Measurements from ENCODE around the gene TAL1. TPM values are rescaled to one million over a fixed set of nuclear protein-coding genes. Genes with fewer than 3 reads are reported as not detected.

The TAL1 gene
- total and polyA plus RNA-seq, 10 of the 15 experiments (the other 5 are each of a cell fraction or from before 2014, with no cell fraction given): 0.05 TPM; not detected in 9

DNA sequence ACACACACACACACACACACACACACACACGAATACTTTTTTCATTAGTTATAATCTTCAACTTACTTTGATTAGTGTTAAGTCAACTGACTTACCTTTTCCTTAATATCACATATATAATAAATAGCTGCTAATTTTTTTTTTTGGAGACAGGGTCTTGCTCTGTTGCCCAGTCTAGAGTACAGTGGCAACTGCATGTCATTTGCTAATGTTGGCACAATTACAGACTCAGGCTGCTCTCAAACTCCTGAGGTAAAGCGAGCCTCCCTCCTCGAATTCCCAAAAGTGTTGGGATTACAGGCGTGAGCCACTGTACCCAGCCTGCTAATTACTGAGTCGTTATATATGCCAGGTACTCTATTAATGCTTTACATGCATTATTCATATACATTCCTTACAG, 20.8 kb upstream of the TAL1 start:
- no peak for FAIRE-seq
- no peaks in the 10 kb centered on the region for H3K9me3 ChIP-seq (replicated peaks; ENCODE audit: control insufficient read depth, insufficient read depth, low read length)
- no peak for DNase-seq (ENCODE audit: low read depth, low spot score)
- no peak for ATAC-seq
- no peak overlapping the region for H3K4me3 ChIP-seq
- H3K9ac ChIP-seq (ENCODE audit: control insufficient read depth, insufficient read depth, low read length): no peak overlapping the region
- ChIA-PET RAD21 (ENCODE audit: unreplicated experiment) (no interaction called here), CTCF (interaction anchor here (4.4 kb wide), 1 partner anchor 10 kb away, joined by 26 read pairs; no protein-coding TSS in a partner anchor), SMC1A (ENCODE audit: uncharacterized antibody, unreplicated experiment) (interaction anchor here (1.4 to 2.9 kb wide), 2 partner anchors 10 to 74 kb away, joined by 3 to 20 read pairs; no protein-coding TSS in a partner anchor), POLR2A (interaction anchor here (0.6 kb wide), 1 partner anchor 1055 kb away, joined by 3 read pairs; no protein-coding TSS in a partner anchor)
- H3K27me3 ChIP-seq (replicated peaks in 1 of 2; ENCODE audit: control insufficient read depth in 2 of 2, insufficient read depth in 2 of 2, low read length in 1 of 2): no peaks in the 10 kb centered on the region
- no peaks in the 10 kb centered on the region for H4K20me1 ChIP-seq (ENCODE audit: control insufficient read depth, insufficient read depth)
- no peaks in the 10 kb centered on the region for H3K4me1 ChIP-seq (ENCODE audit: control insufficient read depth, insufficient read depth, low read length)
- no peak overlapping the region for H3K4me2 ChIP-seq (ENCODE audit: control insufficient read depth, insufficient read depth)
- in situ Hi-C loops (cut with MboI) (no loop called here), intact Hi-C loops (cut with micrococcal nuclease; ENCODE audit: unreplicated experiment) (no loop called here)
- H2AFZ ChIP-seq (ENCODE audit: control insufficient read depth, low read depth, low read length): no peak overlapping the region
- H3K79me2 ChIP-seq (ENCODE audit: control insufficient read depth, insufficient read depth, low read length): no peaks in the 10 kb centered on the region
- BruUV-seq (replicated peaks): no TSS peak
- no peak overlapping the region for H3K27ac ChIP-seq (ENCODE audit: control insufficient read depth, insufficient read depth)
- TF ChIP-seq TCF12 (IDR thresholded peaks at IDR 0.05; ENCODE audit: low read depth, low read length): no peak
- TF ChIP-seq, protein P1, sequence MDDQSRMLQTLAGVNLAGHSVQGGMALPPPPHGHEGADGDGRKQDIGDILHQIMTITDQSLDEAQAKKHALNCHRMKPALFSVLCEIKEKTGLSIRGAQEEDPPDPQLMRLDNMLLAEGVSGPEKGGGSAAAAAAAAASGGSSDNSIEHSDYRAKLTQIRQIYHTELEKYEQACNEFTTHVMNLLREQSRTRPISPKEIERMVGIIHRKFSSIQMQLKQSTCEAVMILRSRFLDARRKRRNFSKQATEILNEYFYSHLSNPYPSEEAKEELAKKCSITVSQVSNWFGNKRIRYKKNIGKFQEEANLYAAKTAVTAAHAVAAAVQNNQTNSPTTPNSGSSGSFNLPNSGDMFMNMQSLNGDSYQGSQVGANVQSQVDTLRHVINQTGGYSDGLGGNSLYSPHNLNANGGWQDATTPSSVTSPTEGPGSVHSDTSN (IDR thresholded peaks at IDR 0.05; ENCODE audit: insufficient replicate concordance, low read depth, low read length): no peak
- TF ChIP-seq JUND (IDR thresholded peaks at IDR 0.05; ENCODE audit: low read depth, low read length): no peak
- no peak for TF ChIP-seq SIN3A (IDR thresholded peaks at IDR 0.05; ENCODE audit: low read depth, low read length)
- TF ChIP-seq ASH2L (IDR thresholded peaks at IDR 0.05; ENCODE audit: borderline replicate concordance, low read depth): no peak
- no peak for TF ChIP-seq PML (IDR thresholded peaks at IDR 0.05; ENCODE audit: low read length)
- no peak for TF ChIP-seq SP1 (IDR thresholded peaks at IDR 0.05; ENCODE audit: low read depth, low read length)
- TF ChIP-seq NRF1 (conservative IDR thresholded peaks at IDR 0.05; ENCODE audit: low read depth, low read length): no peak
- peaks cover 0 to 17% of the 10 kb centered on the region in 2 experiments; a peak in 2 of 4 replicates for H3K36me3 ChIP-seq (ENCODE audit: control insufficient read depth in 2 of 2, insufficient read depth in 2 of 2, low read length in 1 of 2)
- 87% methylated on average over 5 of the region's 5 CpGs for WGBS (ENCODE audit: insufficient coverage, insufficient replicate concordance, low lambda C conversion rate, missing lambda C conversion rate)

Data from GM12878 (cell line).